ENCODE measurements around the gene SYT15.
"Not testable (repeated sequence)": the region's sequence is repeated elsewhere in the genome, so short reads cannot be mapped to it uniquely, and the experiment has no call there.

Gene SYT15

GRCh38 chr10:46578474-46579178, at the start of gene SYT15:
Gene SYT15, plus strand, starts transcription at chr10:46579128. Its CDS starts 41 bp downstream, at chr10:46579169.
- not testable (repeated sequence) for DNase-seq (ENCODE audit: low read depth in 2 of 3, low spot score in 1 of 3)

GRCh38 chr10:46529742-46530141, 49.2 kb upstream of the SYT15 start:
- not testable (repeated sequence) for DNase-seq (ENCODE audit: low read depth in 2 of 3, low spot score in 1 of 3)

- no peak for DNase-seq (ENCODE audit: low read depth in 2 of 3, low spot score in 1 of 3)
Observed at GRCh38 chr10:46530249-46531186, 48.4 kb upstream of the SYT15 start.

GRCh38 chr10:46532256-46532655, 46.7 kb upstream of the SYT15 start:
- DNase-seq (ENCODE audit: low read depth in 2 of 3, low spot score in 1 of 3), result not testable (repeated sequence)

- DNase-seq (ENCODE audit: low read depth in 2 of 3, low spot score in 1 of 3), result no peak
Observed at GRCh38 chr10:46534828-46535524, 44.0 kb upstream of the SYT15 start.

GRCh38 chr10:46536171-46536570, 42.8 kb upstream of the SYT15 start:
- DNase-seq (ENCODE audit: low read depth in 2 of 3, low spot score in 1 of 3), result no peak

GRCh38 chr10:46536781-46537180, 42.1 kb upstream of the SYT15 start:
- no peak for DNase-seq (ENCODE audit: low read depth in 2 of 3, low spot score in 1 of 3)

- no peak for DNase-seq (ENCODE audit: low read depth in 2 of 3, low spot score in 1 of 3)
Observed at GRCh38 chr10:46537309-46537708, 41.6 kb upstream of the SYT15 start.

GRCh38 chr10:46538155-46538554, 40.8 kb upstream of the SYT15 start:
- no peak for DNase-seq (ENCODE audit: low read depth in 2 of 3, low spot score in 1 of 3)

GRCh38 chr10:46538717-46539426, 40.1 kb upstream of the SYT15 start:
- DNase-seq (ENCODE audit: low read depth in 2 of 3, low spot score in 1 of 3), result no peak

- no peak for DNase-seq (ENCODE audit: low read depth in 2 of 3, low spot score in 1 of 3)
Observed at GRCh38 chr10:46539596-46540411, 39.1 kb upstream of the SYT15 start.

- DNase-seq (ENCODE audit: low read depth in 2 of 3, low spot score in 1 of 3), result no peak
Observed at GRCh38 chr10:46540412-46541016, 38.4 kb upstream of the SYT15 start.

- DNase-seq (ENCODE audit: low read depth in 2 of 3, low spot score in 1 of 3), result no peak
Observed at GRCh38 chr10:46541017-46541661, 37.8 kb upstream of the SYT15 start.

- DNase-seq (ENCODE audit: low read depth in 2 of 3, low spot score in 1 of 3), result no peak
Observed at GRCh38 chr10:46541735-46542566, 37.0 kb upstream of the SYT15 start.

- no peak for DNase-seq (ENCODE audit: low read depth in 2 of 3, low spot score in 1 of 3)
Observed at GRCh38 chr10:46542567-46543465, 36.1 kb upstream of the SYT15 start.

- DNase-seq (ENCODE audit: low read depth in 2 of 3, low spot score in 1 of 3), result no peak
Observed at GRCh38 chr10:46543466-46544377, 35.2 kb upstream of the SYT15 start.

Measured in stimulated activated CD4-positive, alpha-beta T cell treated with anti-CD3 and anti-CD28 coated beads, Interleukin-12 subunit alpha, Interleukin-12 subunit beta, amount 100 ng/mL, for 48 hours (primary cell).